ENCODE measurements around the gene EMILIN1.

The EMILIN1 gene

DNA sequence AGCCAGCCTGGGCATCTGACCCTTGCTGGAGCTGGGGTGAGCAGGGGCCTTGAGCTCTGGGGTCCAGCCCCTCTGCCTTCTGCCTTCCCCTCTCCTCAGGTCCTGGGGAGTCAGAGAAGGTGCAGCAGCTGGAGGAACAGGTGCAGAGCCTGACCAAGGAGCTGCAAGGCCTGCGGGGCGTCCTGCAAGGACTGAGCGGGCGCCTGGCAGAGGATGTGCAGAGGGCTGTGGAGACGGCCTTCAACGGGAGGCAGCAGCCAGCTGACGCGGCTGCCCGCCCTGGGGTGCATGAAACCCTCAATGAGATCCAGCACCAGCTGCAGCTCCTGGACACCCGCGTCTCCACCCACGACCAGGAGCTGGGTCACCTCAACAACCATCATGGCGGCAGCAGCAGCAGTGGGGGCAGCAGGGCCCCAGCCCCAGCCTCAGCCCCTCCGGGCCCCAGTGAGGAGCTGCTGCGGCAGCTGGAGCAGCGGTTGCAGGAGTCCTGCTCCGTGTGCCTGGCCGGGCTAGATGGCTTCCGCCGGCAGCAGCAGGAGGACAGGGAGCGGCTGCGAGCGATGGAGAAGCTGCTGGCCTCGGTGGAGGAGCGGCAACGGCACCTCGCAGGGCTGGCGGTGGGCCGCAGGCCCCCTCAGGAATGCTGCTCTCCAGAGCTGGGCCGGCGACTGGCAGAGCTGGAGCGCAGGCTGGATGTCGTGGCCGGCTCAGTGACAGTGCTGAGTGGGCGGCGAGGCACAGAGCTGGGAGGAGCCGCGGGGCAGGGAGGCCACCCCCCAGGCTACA, 3.8 kb downstream of the EMILIN1 start:
- no peak for DNase-seq

DNA sequence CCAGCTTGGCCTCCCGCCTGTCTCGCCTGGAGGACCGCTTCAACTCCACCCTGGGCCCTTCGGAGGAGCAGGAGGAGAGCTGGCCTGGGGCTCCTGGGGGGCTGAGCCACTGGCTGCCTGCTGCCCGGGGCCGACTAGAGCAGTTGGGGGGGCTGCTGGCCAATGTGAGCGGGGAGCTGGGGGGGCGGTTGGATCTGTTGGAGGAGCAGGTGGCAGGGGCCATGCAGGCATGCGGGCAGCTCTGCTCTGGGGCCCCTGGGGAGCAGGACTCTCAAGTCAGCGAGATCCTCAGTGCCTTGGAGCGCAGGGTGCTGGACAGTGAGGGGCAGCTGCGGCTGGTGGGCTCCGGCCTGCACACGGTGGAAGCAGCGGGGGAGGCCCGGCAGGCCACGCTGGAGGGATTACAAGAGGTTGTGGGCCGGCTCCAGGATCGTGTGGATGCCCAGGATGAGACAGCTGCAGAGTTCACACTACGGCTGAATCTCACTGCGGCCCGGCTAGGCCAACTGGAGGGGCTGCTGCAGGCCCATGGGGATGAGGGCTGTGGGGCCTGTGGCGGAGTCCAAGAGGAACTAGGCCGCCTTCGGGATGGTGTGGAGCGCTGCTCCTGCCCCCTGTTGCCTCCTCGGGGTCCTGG, 4.5 kb downstream of the EMILIN1 start:
- DNase-seq: no peak

DNA sequence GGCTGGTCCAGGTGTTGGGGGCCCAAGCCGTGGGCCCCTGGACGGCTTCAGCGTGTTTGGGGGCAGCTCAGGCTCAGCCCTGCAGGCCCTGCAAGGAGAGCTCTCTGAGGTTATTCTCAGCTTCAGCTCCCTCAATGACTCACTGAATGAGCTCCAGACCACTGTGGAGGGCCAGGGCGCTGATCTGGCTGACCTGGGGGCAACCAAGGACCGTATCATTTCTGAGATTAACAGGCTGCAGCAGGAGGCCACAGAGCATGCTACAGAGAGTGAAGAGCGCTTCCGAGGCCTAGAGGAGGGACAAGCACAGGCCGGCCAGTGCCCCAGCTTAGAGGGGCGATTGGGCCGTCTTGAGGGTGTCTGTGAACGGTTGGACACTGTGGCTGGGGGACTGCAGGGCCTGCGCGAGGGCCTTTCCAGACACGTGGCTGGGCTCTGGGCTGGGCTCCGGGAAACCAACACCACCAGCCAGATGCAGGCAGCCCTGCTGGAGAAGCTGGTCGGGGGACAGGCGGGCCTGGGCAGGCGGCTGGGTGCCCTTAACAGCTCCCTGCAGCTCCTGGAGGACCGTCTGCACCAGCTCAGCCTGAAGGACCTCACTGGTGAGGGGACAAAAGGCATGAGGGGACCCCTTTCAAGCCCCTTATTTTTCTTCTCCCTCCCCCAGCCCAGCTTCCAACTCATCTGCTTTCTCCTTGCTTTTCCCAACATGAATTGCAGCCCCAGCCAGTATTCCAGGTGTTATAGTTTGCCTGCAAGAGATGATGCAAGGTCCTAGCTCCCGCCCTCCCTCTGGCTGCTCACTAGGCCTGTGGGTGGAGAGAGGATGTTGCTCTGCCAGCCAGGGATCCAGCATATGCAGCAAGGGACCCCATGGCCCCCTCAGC, 5.2 kb downstream of the EMILIN1 start:
- DNase-seq: no peak

DNA sequence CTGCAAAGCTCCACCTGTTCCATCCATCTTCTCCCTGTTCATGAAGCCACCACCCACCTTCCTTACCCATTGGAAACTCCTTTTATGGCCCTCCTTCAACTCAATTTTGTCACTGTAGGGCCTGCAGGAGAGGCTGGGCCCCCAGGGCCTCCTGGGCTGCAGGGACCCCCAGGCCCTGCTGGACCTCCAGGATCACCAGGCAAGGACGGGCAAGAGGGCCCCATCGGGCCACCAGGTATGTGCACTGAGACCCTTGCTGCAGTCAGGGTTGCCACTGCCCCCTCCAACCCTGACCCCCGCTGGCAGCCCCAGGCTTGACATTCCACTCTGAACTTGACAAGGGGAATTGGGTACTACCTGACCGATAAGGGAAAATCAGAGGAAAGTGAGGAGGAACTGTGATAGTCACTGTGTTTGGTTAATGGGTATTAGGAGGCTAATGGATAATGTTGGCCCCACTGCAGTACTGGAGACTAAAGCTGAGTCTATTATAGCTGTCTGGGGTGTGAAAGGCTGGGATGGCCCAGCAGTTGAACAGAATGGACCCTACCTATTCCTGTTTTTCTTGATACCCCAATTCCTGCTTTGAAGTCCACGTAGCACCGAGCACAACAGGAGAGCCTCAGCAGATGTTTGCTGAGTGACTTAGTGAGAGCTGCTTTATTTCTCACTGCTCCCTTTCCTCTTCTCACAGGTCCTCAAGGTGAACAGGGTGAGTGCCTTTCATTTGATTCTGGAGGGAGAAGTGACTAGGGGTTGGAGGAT, 6.1 kb downstream of the EMILIN1 start:
- DNase-seq: no peak

DNA sequence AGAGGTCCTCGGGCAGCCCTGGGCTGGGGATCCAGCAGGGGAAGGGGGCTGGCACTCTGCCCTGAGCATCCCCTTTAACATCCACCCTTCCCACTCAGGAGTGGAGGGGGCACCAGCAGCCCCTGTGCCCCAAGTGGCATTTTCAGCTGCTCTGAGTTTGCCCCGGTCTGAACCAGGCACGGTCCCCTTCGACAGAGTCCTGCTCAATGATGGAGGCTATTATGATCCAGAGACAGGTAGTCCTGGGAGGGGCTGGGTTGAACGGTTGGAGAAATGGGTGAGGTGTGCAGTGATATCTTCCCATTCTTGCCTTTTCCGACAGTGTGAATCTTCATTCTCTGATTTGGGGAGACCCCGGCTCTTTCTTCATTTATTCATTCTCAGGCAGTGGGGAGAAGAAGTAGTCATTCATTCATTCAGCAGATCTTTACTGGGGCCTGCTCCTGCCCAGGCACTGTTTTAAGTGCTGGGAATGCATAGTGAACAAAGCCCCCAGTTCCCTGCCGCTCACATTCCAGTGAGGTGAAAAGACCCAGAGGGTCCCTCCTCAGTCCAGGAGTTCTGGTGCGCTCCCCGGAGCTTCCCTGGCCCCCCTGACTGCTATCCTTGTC, 6.8 kb downstream of the EMILIN1 start:
- no peak for DNase-seq

DNA sequence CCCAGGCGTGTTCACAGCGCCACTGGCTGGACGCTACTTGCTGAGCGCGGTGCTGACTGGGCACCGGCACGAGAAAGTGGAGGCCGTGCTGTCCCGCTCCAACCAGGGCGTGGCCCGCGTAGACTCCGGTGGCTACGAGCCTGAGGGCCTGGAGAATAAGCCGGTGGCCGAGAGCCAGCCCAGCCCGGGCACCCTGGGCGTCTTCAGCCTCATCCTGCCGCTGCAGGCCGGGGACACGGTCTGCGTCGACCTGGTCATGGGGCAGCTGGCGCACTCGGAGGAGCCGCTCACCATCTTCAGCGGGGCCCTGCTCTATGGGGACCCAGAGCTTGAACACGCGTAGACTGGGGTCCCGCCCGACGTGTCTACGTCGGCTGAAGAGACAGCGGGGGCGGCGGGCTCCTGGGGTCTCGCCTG, 7.3 kb downstream of the EMILIN1 start:
- DNase-seq: no peak

DNA sequence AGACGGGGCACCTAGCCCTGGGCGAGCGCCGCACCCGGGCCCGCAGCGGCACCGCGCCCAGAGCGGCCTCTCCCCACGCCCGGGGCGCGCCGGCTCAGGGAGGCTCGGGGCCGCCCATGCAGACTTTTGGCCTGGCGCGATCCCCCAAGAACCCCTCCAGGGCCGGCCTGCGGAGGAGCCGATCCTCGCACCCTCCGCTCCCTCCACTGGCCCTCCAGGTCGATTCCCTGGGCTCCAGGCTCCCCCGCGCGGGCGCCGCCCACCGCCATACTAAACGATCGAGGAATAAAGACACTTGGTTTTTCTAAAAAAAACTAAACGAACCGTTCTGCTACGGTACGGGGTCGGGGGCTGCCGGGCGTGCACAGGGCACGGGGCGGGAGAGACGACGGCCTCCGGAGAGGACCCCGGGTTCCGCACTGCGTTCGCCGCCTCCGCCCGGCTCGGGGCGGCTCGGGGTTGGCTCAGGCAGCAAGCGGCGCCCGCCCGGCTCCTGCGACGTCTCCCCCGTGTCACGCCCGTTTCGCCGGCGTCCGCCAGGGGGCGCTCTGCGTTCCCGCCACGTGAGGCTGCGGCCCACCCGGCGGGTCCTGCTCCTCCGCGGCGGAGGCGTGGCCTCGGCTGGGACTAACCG, 7.8 kb downstream of the EMILIN1 start:
- no peak for DNase-seq

DNA sequence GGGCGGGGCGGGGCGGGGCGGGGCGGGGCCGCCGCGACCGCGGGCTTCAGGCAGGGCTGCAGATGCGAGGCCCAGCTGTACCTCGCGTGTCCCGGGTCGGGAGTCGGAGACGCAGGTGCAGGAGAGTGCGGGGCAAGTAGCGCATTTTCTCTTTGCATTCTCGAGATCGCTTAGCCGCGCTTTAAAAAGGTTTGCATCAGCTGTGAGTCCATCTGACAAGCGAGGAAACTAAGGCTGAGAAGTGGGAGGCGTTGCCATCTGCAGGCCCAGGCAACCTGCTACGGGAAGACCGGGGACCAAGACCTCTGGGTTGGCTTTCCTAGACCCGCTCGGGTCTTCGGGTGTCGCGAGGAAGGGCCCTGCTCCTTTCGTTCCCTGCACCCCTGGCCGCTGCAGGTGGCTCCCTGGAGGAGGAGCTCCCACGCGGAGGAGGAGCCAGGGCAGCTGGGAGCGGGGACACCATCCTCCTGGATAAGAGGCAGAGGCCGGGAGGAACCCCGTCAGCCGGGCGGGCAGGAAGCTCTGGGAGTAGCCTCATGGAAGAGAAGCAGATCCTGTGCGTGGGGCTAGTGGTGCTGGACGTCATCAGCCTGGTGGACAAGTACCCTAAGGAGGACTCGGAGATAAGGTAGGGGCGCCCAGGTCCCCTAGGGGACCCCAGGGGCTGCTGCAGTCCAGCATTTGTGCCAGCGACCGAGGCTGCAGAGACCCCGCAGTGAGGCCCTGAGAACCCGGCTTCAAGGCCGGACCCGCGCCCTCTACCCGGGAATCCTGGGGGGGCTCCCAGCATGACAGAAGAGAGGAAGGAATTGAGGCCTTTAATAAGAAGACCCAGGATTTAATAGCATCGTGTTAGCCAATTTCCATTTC, 8.5 kb downstream of the EMILIN1 start, which contains the start of gene KHK:
Gene KHK, plus strand, starts transcription at position 49 of the 870 bp plus-strand sequence. Its CDS starts 488 bp downstream, at position 537.
- DNase-seq: peak; percentile 45

DNA sequence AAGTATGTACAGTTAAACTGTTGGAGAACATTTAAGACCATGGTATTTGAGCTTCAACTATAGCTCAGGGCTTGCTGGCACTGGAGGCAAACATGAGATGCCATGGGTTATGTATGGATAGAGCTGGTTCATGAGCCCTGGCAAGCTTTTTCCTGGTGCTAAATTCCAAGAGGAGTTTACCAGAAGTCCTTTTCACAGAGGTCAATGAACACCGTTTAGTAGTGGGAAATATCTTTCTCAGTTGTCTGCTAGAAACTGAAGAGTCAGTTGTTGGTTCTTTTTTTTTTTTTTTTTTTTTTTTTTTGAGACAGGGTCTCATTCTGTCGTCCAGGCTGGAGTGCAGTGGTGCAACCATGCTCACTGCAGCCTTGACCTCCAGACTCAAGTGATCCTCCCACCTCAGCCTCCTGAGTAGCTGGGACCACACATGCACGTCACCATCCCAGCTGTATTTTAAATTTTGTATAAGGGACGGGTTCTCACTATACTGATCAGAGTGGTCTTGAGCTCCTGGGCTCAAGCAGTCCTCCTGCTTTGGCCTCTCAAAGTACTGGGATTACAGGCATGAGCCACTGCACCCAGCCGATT, 9.5 kb downstream of the EMILIN1 start:
- DNase-seq: no peak

DNA sequence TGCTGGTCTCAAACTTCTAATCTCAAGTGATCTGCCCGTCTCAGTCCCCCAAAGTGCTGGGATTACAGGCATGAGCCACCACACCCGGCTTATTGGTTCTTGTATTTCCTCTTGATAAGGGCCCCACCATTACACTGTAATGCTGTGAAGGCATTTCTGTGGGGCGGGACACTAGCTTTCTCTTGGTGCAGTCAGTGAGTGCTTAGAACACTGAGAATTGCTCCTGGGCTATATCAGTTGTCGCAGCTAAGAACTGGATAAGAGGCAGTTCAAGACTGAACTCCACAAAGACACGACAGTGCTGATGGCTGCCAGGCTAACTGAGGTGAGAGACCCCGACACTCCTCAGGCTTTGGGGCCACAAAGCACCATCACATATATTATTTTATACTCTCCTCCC, 10.2 kb downstream of the EMILIN1 start:
- DNase-seq: no peak

DNA sequence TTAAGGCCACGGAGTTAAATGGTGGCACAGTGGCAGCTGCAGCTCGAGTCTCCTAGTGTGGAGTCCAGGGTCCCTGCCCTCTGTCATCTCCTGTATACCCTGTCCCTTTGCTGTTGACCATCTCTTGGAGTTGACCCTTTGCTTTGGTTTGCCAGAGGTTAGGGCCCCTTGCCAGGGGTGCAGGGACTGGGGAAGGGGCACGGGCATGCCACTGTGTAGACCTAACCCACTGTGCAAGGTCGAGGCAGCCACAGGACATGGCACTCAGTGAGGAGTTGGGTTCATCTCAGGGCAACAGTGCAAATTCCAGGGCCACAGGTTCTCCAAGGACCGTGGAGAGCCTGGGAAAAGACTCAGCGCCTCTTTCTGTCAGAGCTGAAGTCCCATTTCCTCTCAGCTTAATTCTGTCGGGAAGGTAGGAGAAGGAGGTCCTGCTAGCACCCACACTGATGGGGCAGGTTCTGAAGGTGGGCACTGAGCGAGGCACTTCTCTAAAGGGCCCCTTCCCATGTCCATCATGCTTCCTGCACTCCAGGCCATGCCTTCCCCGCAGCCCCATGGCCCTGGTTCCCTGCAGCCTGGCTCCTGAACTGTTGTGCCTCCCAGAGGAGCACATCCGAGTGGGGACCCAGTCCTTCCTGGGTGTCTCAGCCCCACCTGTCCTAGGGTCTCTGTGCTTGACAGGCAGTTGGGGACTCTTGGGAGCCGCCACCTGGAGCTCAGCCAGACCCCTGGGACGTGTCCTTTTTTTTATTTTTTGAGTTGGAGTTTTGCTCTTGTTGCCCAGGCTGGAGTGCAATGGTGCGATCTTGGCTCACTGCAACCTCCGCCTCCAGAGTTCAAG, 10.9 kb downstream of the EMILIN1 start:
- DNase-seq: no peak

DNA sequence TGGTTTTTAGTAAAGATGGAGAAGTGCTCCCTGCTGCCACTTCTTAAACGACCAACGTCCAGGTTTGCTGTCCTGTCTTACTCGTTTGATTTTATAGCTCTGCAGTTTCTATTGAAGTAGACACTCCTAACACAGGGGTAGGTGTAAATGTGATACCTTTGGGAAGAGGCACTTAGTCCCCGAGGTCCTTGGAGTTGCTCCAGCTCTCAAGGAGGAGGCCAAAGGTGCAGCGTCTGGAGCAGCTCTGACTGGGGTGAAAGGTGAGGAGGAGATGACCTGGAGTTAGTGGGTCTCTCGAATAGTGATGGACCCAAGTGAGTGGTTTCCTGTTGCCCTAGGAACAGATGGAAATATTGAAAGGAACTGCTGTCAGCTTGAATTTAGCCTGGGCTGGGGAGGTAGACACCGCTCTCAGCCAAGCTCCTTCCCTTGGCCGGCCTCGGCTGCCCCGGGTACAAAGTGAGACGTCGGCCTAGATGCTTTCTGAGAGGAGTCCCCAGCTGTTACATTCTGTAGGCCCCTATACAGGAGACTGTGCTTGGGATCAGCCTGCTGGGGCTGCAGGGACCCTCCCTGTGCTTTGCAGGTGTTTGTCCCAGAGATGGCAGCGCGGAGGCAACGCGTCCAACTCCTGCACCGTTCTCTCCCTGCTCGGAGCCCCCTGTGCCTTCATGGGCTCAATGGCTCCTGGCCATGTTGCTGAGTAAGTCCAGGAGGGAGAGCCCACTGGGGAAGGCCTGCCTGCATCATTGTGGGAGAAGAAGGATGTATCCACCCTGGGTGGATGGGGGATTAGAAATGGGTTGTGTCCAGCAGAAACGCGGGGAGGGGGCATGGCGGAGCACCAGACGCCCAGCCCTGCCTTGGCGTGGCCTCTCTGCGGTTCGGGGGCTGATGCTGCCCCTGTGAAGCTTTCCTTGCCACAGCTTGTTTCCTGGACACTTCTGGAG, 13.6 kb downstream of the EMILIN1 start:
- no peak for DNase-seq

DNA sequence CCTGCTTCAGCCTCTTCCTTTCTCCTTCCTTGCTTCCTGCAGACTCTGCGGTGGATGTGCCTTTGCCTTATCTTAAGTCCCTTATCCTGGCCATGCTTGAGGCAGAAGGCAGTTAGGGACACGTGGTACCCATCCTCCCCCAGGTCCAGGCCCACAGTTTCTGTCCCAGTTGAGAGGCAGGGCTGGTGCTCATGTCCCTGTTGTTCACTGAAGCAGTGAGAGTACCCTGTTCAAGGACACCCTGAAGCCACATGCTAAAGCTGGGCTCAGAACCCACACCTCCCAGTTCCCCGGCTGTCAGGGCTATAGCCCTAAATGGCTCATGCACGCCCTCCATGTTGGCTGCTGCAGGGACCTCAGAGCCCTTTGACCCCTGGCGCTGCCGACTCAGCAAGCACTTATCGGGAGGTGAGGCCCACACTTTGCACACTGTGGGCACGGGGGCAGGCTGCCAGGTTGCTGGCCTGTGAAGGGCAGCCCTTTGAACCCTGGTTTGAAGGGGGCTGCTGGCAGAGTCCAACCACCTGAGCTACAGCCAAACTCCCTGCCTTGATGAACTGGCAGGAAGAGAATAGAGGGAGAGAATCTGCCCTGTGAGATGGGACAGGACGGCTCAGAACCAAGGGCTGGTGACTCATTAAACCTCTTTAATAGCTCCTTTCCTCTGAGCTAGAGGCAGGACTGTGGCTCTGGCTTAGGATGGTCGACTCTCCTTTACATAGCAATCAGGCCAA, 14.4 kb downstream of the EMILIN1 start:
- DNase-seq: no peak

DNA sequence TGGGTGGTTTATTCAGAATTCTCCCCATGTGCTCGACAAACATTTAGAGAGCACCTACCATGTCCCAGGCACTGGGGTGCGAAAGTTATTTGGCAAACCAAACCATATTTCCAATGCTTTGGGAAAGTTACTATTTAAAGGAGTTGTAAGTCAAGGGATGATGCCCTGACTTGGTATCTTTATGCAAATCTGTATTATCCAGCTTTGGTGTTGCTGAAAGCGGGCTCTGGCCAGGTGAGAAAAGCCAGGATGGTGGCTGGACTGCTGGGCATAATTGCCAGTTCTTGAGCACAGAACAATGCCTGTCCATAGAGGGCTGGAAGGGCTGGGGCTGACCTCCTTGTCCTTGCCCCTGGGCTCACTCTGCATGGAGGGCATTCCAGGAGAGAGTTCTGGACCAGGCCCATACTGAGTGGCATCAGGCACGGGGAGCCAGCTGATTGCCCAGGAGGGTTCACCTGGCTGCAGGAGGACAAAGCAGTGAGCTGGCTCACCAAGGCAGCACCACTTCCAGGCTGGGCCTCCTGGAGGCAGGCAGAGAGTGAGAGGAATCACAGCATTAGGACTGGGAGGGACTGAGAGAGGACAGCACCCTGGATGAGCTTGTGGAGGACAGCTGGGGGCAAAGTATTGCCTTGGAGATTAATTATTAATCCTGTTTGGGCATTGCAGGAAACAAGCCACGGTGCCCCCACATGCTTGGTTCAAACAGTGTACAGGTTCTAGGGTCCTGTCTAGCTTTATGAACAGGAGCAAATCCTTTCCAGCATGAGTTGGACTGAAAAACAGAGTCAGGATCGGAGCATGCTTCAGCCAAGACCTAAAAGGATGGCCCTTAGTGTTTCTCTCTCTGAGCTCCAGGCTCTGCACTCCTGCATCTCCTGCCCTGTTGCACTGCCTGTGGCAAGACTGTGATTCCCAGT, 15.3 kb downstream of the EMILIN1 start:
- no peak for DNase-seq

DNA sequence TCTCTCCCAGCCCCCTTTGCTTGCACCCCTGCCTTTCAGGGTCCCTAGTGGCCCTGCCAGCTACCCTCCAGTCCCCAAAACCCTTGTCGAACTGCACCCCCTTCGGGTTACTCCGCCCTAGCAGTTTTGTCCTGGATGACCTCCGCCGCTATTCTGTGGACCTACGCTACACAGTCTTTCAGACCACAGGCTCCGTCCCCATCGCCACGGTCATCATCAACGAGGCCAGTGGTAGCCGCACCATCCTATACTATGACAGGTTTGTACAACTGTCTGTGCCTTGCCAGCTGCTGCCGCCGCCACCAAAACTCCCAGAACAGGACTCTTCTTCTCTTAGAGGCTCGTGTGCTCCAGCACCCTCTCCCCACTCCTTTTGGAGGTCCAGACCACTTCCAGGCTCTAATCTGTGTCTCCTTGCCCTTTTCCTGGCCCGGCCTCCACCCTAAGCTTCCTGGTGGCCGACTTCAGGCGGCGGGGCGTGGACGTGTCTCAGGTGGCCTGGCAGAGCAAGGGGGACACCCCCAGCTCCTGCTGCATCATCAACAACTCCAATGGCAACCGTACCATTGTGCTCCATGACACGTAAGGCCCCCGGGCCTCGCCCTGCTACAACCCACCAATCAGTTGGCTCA, 16.1 kb downstream of the EMILIN1 start:
- no peak for DNase-seq

DNA sequence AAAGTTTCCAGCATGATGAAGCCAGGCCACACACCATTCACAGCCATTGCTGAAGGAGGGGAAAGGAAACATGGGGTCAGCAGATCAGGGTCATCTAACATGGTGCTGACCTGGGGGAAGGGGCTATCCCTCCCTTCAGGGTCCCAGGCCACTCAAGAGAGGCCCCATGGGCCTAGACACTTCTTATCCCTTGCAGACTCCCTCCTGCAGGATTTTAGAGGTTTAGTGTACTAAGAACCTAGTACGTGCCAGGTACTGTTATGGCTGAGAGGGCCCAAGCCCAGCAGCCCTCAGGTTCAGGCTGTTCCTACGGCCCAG, 17.0 kb downstream of the EMILIN1 start:
- DNase-seq: no peak

Measured in NCI-H524 treated with DMSO at 0.1 percent for 48 hours (cell line).